Measurements from ENCODE around the gene GPR101. TPM values are rescaled to one million over a fixed set of nuclear protein-coding genes. Genes with fewer than 3 reads are reported as not detected.
"Not testable (repeated sequence)": the region's sequence is repeated elsewhere in the genome, so short reads cannot be mapped to it uniquely, and the experiment has no call there.

The GPR101 gene
- polyA plus RNA-seq, 4 donors = not detected

DNA sequence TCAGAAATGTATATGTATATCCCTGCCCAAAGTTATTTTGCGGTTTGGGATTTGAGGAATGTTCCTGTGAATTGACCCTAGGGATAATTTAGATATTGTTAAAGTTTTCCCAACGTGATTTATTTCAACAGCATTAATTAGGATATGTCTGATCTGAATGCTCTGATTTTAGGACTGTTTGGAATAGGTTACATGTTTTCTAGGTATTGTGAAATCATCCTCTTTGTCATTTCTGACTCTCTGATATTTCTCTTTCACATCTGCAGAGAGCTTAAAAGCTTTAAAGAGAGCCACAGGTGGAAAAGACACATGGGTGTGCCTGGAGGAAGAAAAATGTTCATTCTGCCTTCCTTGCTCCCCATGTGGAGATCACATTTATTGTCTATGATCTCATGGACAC, 5.1 kb downstream of the GPR101 start:
- DNase-seq (ENCODE audit: low read depth in 4 of 4, low spot score in 2 of 4) = no peak

DNA sequence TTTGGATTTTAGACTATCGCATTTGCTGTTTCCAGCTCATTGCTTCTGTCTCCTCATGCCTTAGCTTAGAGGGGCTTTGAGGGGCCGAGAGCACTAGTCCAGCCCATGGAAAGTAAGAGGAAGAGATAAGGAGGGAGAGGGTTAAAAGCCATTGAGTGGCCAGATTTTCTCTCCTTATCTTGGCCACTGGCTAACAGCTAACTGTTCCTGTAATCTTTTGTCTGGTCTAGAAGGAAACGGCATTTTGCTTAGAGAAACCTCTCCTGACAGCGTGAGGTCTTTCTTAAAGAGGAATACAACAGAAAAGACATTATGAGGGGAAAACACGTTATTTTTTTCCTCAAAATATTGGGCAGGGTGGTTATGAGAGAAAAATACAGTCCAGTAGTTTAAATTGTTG, 7.9 kb downstream of the GPR101 start:
- DNase-seq (ENCODE audit: low read depth in 4 of 4, low spot score in 2 of 4) = no peak

DNA sequence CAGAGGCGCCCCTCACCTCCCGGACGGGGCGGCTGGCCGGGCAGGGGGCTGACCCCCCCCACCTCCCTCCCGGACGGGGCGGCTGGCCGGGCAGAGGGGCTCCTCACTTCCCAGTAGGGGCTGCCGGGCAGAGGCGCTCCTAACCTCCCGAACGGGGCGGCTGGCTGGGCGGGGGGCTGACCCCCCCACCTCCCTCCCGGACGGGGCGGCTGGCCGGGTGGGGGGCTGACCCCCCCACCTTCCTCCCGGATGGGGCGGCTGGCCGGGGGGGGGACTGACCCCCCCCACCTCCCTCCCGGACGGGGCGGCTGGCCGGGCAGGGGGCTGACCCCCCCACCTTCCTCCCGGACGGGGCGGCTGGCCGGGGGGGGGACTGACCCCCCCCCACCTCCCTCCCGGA, 33.6 kb downstream of the GPR101 start:
- not testable (repeated sequence) for DNase-seq (ENCODE audit: low read depth in 4 of 4, low spot score in 2 of 4)

DNA sequence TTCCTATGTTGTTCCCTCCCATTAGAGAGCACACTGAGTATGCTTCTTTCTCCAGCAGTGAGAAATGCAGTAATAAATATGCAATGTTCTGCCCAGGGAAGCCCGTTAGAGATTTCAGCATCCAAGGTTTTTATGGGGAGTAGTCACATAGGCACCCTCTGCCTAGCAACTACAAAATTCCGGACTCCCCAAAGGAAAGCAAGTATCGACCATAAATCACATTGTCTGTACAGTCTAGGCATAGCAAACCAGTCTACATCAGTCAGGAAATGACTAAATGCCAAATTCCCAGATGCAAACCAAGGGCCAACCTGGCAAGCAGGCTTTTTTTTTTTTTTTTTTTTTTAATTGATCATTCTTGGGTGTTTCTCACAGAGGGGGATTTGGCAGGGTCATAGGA, 34.8 kb downstream of the GPR101 start:
- no peak for DNase-seq (ENCODE audit: low read depth in 4 of 4, low spot score in 2 of 4)

Other genes with a start within 250 kb of the GPR101 start
- 100 to 1,000 TPM; 346 to 459 (median 439) TPM for gene RBMX, start 153.3 kb downstream of the GPR101 start, polyA plus RNA-seq (ENCODE audit: insufficient read length in 4 of 4)